HG02763 (cell line): ENCODE results near the gene MAEA.

ENCODE experiments used
- ATAC-seq: cut with Tn5 transposase; IDR thresholded peaks from one replicate; pipeline ENCODE4 v1.9.1; 2021; ENCODE audit warnings: mild to moderate bottlenecking, moderate library complexity; ENCODE audit not compliant: unreplicated experiment

The MAEA gene

GRCh38 chr4:1249731-1250526 lies 39.8 kb upstream of the MAEA start:
- ATAC-seq, result peak; percentile 3

- ATAC-seq, result no peak
Measured at GRCh38 chr4:1250527-1250812, 39.2 kb upstream of the MAEA start.

GRCh38 chr4:1250921-1251772 lies 38.5 kb upstream of the MAEA start:
- ATAC-seq, result no peak

- ATAC-seq, result no peak
Measured at GRCh38 chr4:1251773-1252066, 38.0 kb upstream of the MAEA start.

GRCh38 chr4:1252928-1253492 lies 36.7 kb upstream of the MAEA start:
- ATAC-seq, result no peak

- ATAC-seq, result no peak
Measured at GRCh38 chr4:1253831-1254230, 35.9 kb upstream of the MAEA start.

- ATAC-seq, result no peak
Measured at GRCh38 chr4:1255151-1255550, 34.5 kb upstream of the MAEA start.

- no peak for ATAC-seq
Measured at GRCh38 chr4:1255699-1256098, 34.0 kb upstream of the MAEA start.

- ATAC-seq, result no peak
Measured at GRCh38 chr4:1258457-1258856, 31.2 kb upstream of the MAEA start.

- no peak for ATAC-seq
Measured at GRCh38 chr4:1259966-1260365, 29.7 kb upstream of the MAEA start.

- ATAC-seq, result no peak
Measured at GRCh38 chr4:1260418-1261106, 29.1 kb upstream of the MAEA start.

GRCh38 chr4:1261107-1261928 lies 28.4 kb upstream of the MAEA start:
- ATAC-seq, result no peak

GRCh38 chr4:1264942-1265341 lies 24.7 kb upstream of the MAEA start:
- ATAC-seq, result no peak

GRCh38 chr4:1265351-1265750 lies 24.3 kb upstream of the MAEA start:
- ATAC-seq, result no peak

- ATAC-seq, result no peak
Measured at GRCh38 chr4:1266881-1267763, 22.6 kb upstream of the MAEA start.

GRCh38 chr4:1269209-1269608 lies 20.5 kb upstream of the MAEA start:
- ATAC-seq, result no peak

- ATAC-seq, result no peak
Measured at GRCh38 chr4:1271686-1272085, 18.0 kb upstream of the MAEA start.

- no peak for ATAC-seq
Measured at GRCh38 chr4:1274871-1275270, 14.8 kb upstream of the MAEA start.

- no peak for ATAC-seq
Measured at GRCh38 chr4:1276984-1277383, 12.7 kb upstream of the MAEA start.
